ACC112 (cell line): Measurements from ENCODE around the gene MFNG.
A peak's percentile ranks its signal among the peaks of the same experiment; 100 is the strongest.
"Not testable (repeated sequence)": the region's sequence is repeated elsewhere in the genome, so short reads cannot be mapped to it uniquely, and the experiment has no call there.

ENCODE experiments used
- H2AFZ ChIP-seq: fragments of 200-600 bp; sonication (generic); one replicate; pipeline ENCODE4 v1.6.0; 2017; ENCODE audit warnings: antibody characterized with exemption, low read length; ENCODE audit not compliant: unreplicated experiment
- H3K27ac ChIP-seq: fragments of 200-600 bp; sonication (generic); 2 replicates; pipeline ENCODE4 v1.5.1; 2014; ENCODE audit warnings: low read depth, mild to moderate bottlenecking, antibody characterized with exemption, low read length, moderate library complexity
- H3K27me3 ChIP-seq: fragments of 200-600 bp; sonication (generic); 2 replicates; pipeline ENCODE4 v1.6.1; 2014; ENCODE audit warnings: mild to moderate bottlenecking, antibody characterized with exemption, low read length, moderate library complexity, mixed read lengths; ENCODE audit not compliant: insufficient read depth
- H3K36me3 ChIP-seq: fragments of 200-600 bp; sonication (generic); 2 replicates; pipeline ENCODE4 v1.6.1; 2016; ENCODE audit warnings: mild to moderate bottlenecking, antibody characterized with exemption, low read length, moderate library complexity, mixed read lengths; ENCODE audit not compliant: insufficient read depth
- H3K4me1 ChIP-seq: fragments of 200-600 bp; sonication (generic); one replicate; pipeline ENCODE4 v1.6.1; 2016; ENCODE audit warnings: low read length, mixed read lengths; ENCODE audit not compliant: insufficient read depth, unreplicated experiment, control insufficient read depth
- H3K4me3 ChIP-seq: fragments of 200-600 bp; sonication (generic); 2 replicates; pipeline ENCODE4 v1.5.1; 2014; ENCODE audit warnings: mild to moderate bottlenecking, low read depth, low read length
- H3K79me2 ChIP-seq: fragments of 200-600 bp; sonication (generic); one replicate; pipeline ENCODE4 v1.6.0; 2016; ENCODE audit warnings: low read length; ENCODE audit not compliant: control insufficient read depth, unreplicated experiment, insufficient read depth

The MFNG gene, protein sequence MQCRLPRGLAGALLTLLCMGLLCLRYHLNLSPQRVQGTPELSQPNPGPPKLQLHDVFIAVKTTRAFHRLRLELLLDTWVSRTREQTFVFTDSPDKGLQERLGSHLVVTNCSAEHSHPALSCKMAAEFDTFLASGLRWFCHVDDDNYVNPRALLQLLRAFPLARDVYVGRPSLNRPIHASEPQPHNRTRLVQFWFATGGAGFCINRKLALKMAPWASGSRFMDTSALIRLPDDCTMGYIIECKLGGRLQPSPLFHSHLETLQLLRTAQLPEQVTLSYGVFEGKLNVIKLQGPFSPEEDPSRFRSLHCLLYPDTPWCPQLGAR

GRCh38 chr22:37486224-37486845 lies at the start of gene MFNG:
Gene MFNG, minus strand, starts transcription at chr22:37486384. Its CDS starts 207 bp downstream, at chr22:37486177.
- H3K27ac ChIP-seq = no peak within 1 kb of the TSS
- H2AFZ ChIP-seq = no peak within 1 kb of the TSS
- H3K79me2 ChIP-seq = no peaks in the 10 kb centered on the region
- H3K27me3 ChIP-seq = no peaks in the 10 kb centered on the region
- H3K4me3 ChIP-seq = no peak within 1 kb of the TSS
- no peaks in the 10 kb centered on the region for H3K36me3 ChIP-seq
- no peaks in the 10 kb centered on the region for H3K4me1 ChIP-seq

DNA sequence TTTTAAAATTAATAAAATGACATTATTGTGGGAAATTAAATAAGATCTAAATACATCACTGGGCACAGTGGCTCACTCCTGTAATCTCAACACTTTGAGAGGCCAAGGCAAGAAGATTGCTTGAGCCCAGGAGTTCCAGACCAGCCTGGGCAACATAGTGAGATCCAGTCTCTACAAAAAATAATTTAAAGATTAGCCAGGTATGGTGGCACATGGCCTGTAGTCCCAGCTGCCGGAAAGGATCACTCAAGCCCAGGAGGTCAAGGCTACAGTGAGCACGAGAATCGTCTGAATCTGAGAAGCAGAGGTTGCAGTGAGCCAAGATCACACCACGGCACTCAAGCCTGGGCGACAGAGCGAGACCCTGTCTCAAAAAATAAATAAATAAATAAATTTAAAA lies 49.0 kb upstream of the MFNG start:
- no peaks in the 10 kb centered on the region for H3K79me2 ChIP-seq
- H3K27me3 ChIP-seq = no peaks in the 10 kb centered on the region
- no peaks in the 10 kb centered on the region for H3K36me3 ChIP-seq
- no peak overlapping the region for H3K4me3 ChIP-seq
- H3K27ac ChIP-seq = no peak overlapping the region
- no peak overlapping the region for H2AFZ ChIP-seq
- peaks cover 13% of the 10 kb centered on the region for H3K4me1 ChIP-seq

GRCh38 chr22:37534445-37534844 lies 48.3 kb upstream of the MFNG start:
- no peaks in the 10 kb centered on the region for H3K27me3 ChIP-seq
- no peaks in the 10 kb centered on the region for H3K36me3 ChIP-seq
- peak overlapping the region; percentile 86 for H3K27ac ChIP-seq
- peaks cover 13% of the 10 kb centered on the region for H3K4me1 ChIP-seq
- H3K4me3 ChIP-seq = no peak overlapping the region
- no peaks in the 10 kb centered on the region for H3K79me2 ChIP-seq
- H2AFZ ChIP-seq = no peak overlapping the region

DNA sequence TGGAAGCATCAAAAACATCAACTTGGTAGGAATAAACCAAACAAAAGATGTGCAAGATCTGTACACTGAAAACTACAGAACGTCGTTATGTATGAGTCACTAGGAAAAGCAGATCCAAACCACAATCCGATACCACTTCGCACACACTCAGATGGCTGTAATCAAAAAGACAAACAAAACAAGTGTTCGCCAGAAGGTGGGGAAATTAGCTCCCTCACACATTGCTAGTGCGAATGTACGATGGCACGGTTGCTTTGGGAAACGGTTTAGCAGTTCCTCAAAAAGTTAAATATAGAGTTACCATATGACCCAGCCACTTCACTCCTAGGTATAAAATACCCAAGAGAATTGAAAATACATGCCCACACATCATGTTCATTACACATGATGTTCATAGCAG lies 47.8 kb upstream of the MFNG start:
- Histone ChIP-seq H3K79me2 (no peaks in the 10 kb centered on the region), H3K27me3 (no peaks in the 10 kb centered on the region), H3K36me3 (no peaks in the 10 kb centered on the region), H3K4me3 (no peak overlapping the region), H2AFZ (no peak overlapping the region), H3K4me1 (peaks cover 13% of the 10 kb centered on the region), H3K27ac (peak overlapping the region; percentile 86)

GRCh38 chr22:37529652-37530345 lies 43.6 kb upstream of the MFNG start:
- Histone ChIP-seq H3K36me3 (no peaks in the 10 kb centered on the region), H3K4me1 (peaks cover 42% of the 10 kb centered on the region), H3K27me3 (no peaks in the 10 kb centered on the region), H3K27ac (no peak overlapping the region), H3K4me3 (no peak overlapping the region), H3K79me2 (no peaks in the 10 kb centered on the region), H2AFZ (no peak overlapping the region)

GRCh38 chr22:37527952-37528351 lies 41.8 kb upstream of the MFNG start:
- H3K4me3 ChIP-seq, H3K79me2 ChIP-seq, H3K36me3 ChIP-seq, H2AFZ ChIP-seq, H3K27me3 ChIP-seq, H3K27ac ChIP-seq: not testable (repeated sequence)
- peaks cover 30% of the 10 kb centered on the region for H3K4me1 ChIP-seq

DNA sequence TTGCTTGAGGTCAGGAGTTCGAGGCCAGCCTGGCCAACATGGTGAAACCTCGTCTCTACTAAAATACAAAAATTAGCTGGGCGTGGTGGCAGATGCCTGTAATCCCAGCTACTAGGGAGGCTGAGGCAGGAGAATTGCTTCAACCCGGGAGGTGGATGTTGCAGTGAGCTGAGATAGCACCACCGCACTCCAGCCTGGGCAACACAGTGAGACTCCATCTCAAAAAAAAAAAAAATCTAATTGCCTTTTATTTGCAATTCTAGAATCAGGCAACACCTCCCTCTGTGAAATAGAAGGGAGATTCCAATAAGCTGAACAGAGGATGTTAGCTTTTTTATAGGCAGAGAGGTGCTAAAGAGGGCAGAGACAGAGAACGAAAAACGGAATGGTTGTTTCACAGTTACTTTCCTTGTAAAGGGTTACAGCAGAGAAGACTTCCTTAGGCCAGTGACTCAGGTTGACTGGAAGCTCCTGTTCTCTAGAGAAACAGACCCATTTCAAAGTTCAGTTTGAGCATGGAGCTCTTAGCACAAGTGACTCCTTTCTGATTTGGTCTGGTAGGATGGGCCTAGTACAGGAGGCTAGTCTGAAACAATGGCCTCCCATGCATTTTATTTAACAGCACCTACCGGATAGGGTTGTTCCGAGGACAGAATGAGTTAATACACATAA lies 41.0 kb upstream of the MFNG start:
- not testable (repeated sequence) for H3K4me3 ChIP-seq, H3K79me2 ChIP-seq, H3K27me3 ChIP-seq, H3K36me3 ChIP-seq, H2AFZ ChIP-seq
- peak overlapping the region; percentile 90 for H3K27ac ChIP-seq
- peaks cover 30% of the 10 kb centered on the region for H3K4me1 ChIP-seq

GRCh38 chr22:37526376-37526775 lies 40.2 kb upstream of the MFNG start:
- Histone ChIP-seq H3K4me1 (peaks cover 30% of the 10 kb centered on the region), H3K36me3 (no peaks in the 10 kb centered on the region), H3K27me3 (no peaks in the 10 kb centered on the region), H3K79me2 (no peaks in the 10 kb centered on the region), H3K27ac (peak overlapping the region; percentile 90), H2AFZ (no peak overlapping the region), H3K4me3 (0 out of 2 replicates have a peak overlapping the region, but pooled peaks have one; percentile 3)

GRCh38 chr22:37525746-37526350 lies 39.7 kb upstream of the MFNG start:
- no peaks in the 10 kb centered on the region for H3K79me2 ChIP-seq
- no peaks in the 10 kb centered on the region for H3K27me3 ChIP-seq
- no peak overlapping the region for H2AFZ ChIP-seq
- H3K36me3 ChIP-seq = no peaks in the 10 kb centered on the region
- peak overlapping the region; percentile 90 for H3K27ac ChIP-seq
- peaks cover 30% of the 10 kb centered on the region for H3K4me1 ChIP-seq
- 0 out of 2 replicates have a peak overlapping the region, but pooled peaks have one; percentile 3 for H3K4me3 ChIP-seq

DNA sequence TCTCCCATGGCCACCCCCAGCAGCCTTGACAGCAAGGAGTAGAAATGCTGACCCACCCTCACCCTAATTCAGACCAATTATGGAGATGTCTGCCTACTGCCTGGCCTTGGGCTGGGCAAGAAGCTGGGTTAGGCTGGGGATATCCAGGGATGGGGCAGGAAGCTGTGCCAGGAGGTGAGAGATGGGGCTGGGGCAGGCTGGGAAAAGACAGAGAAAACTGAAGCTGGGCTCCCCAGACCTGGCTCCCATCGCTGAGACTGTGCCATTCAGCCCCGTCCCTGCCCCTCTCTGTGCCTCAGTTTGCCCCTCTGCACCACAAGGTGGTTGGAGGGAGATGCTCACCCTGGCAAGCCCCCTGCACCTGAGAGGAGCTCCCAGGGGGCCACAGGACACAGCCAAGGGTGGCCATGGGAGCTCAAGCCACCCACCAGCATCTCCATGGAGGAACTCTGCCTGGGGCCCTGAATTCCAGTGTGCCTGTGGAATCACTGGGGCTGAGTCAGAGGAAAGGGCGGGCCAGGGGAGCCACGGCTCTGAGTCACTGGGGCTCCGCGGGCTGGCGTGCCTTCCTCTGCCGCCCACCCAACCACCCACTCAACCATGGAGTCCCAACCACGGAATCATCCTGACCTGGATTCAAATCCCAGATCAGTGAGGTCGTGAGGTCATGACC lies 39.0 kb upstream of the MFNG start:
- no peaks in the 10 kb centered on the region for H3K27me3 ChIP-seq
- peaks cover 30% of the 10 kb centered on the region for H3K4me1 ChIP-seq
- H3K4me3 ChIP-seq = 0 out of 2 replicates have a peak overlapping the region, but pooled peaks have one; percentile 12
- H3K36me3 ChIP-seq = no peaks in the 10 kb centered on the region
- H3K79me2 ChIP-seq = no peaks in the 10 kb centered on the region
- H3K27ac ChIP-seq = peak overlapping the region; percentile 90
- no peak overlapping the region for H2AFZ ChIP-seq
